Endothelial cell of umbilical vein (primary cell): ENCODE data around the gene RALA.

Experiments
- EZH2 ChIP-seq: IDR thresholded peaks from 2 replicates; pipeline ENCODE4 v1.6.1; 2012; ENCODE audit warnings: borderline replicate concordance, low read depth, mild to moderate bottlenecking, moderate library complexity, low read length, inconsistent platforms; ENCODE audit not compliant: severe bottlenecking
- POLR2A ChIP-seq: IDR thresholded peaks from 2 replicates; pipeline ENCODE4 v1.6.1; 2012; ENCODE audit warnings: low read depth, mild to moderate bottlenecking, control low read depth, low read length
- TF ChIP-seq, protein P1 (sequence below), 2 donors: IDR thresholded peaks; 1 replicate in 1 of 2; 2 replicates in 1 of 2; pipeline ENCODE4 v1.5.1; 2011; ENCODE audit warnings: low read length in 2 of 2, mild to moderate bottlenecking in 2 of 2, moderate library complexity in 2 of 2, control low read depth in 1 of 2, inconsistent platforms in 1 of 2, low read depth in 1 of 2; ENCODE audit not compliant: insufficient read depth in 1 of 2; ENCODE audit errors: extremely low read depth in 1 of 2

DNA sequence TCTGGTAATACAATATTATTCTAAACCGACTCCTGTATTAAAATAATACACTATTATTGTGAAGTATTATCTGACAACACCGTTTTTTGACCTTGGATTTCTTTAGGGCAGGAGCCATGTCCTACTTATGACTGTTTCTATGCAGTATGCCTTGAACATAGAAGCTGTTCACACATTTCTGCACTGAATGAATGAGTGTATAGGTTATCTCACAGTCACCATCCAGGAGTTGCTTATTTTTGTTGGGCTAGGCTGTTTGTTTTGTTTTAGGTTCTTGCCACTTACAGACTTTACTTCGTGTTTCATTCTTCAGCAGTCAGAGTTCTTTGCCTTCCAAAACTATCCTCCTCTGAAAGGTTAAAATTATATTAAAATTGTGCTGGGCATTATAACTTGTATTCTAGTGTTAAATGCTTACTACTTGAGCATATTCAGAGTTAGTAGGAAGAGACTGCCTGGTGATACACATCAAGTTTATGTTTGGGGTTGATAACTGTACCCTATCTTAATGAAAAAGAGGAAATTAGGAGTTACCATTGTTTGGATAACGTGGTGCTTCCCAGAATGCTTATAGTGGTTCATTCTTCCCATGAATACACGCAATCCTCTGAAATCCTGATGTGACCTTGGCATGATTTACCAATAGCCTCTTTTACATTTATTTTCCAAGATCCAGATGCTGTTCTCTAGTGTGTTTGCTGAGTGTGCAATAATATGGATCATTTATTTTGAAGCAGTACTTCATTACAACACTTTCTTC lies 1.7 kb downstream of the RALA start:
- TF ChIP-seq POLR2A (peak; percentile 66), EZH2 (no peak)
- TF ChIP-seq, protein P1, sequence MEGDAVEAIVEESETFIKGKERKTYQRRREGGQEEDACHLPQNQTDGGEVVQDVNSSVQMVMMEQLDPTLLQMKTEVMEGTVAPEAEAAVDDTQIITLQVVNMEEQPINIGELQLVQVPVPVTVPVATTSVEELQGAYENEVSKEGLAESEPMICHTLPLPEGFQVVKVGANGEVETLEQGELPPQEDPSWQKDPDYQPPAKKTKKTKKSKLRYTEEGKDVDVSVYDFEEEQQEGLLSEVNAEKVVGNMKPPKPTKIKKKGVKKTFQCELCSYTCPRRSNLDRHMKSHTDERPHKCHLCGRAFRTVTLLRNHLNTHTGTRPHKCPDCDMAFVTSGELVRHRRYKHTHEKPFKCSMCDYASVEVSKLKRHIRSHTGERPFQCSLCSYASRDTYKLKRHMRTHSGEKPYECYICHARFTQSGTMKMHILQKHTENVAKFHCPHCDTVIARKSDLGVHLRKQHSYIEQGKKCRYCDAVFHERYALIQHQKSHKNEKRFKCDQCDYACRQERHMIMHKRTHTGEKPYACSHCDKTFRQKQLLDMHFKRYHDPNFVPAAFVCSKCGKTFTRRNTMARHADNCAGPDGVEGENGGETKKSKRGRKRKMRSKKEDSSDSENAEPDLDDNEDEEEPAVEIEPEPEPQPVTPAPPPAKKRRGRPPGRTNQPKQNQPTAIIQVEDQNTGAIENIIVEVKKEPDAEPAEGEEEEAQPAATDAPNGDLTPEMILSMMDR (IDR thresholded peaks at IDR 0.05; ENCODE audit: extremely low read depth in 1 of 2, insufficient read depth in 1 of 2, low read depth in 1 of 2, low read length in 2 of 2): no peak
